ENCODE data around the gene NR3C2.

DNA sequence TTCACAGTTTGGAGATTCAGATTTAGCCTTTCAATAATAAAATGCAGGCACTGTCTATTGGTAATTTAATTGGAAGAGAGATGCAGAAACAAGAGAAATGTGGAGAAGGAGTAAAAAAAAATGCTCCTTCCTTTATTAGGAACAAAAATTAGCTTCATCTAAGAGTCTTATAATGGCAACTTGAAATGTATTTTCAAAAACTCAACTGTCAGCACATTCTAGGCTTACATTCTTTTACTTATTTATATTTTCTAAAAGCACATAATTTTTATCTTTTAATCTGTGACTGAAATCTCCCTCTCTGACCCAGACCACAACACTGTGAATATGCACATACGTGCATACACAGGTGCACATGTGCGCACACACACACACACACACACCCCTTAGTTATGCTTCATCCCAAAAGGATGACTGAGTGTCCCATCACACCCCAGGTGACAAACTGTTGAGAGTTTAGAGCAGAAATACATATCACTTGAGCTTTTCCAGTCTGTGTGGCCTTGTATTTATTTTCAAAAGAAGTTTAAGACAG, 29.7 kb downstream of the NR3C2 start:
- TF ChIP-seq, protein P1, sequence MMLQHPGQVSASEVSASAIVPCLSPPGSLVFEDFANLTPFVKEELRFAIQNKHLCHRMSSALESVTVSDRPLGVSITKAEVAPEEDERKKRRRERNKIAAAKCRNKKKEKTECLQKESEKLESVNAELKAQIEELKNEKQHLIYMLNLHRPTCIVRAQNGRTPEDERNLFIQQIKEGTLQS (IDR thresholded peaks at IDR 0.05; ENCODE audit: borderline replicate concordance, extremely low read depth, low read depth, low read length): no peak
- TF ChIP-seq NR2F1 (conservative IDR thresholded peaks at IDR 0.05) (no peak), NFIC (IDR thresholded peaks at IDR 0.05; ENCODE audit: low read depth, low read length) (no peak), ZNF274 (IDR thresholded peaks at IDR 0.05; ENCODE audit: insufficient read depth, insufficient read length) (no peak), JUNB (IDR thresholded peaks at IDR 0.05) (no peak), POLR2A (IDR thresholded peaks at IDR 0.05; ENCODE audit: low read depth, low read length) (no peak), RAD21 (IDR thresholded peaks at IDR 0.05; ENCODE audit: insufficient read depth, low read depth, low read length) (no peak), SP1 (IDR thresholded peaks at IDR 0.05; ENCODE audit: low read depth, low read length) (no peak), KDM1A (IDR thresholded peaks at IDR 0.05; ENCODE audit: borderline replicate concordance) (no peak), ZNF384 (IDR thresholded peaks at IDR 0.05; ENCODE audit: borderline replicate concordance, low read depth, low read length) (no peak), EED (IDR thresholded peaks at IDR 0.05; ENCODE audit: low read depth) (no peak)
- TF ChIP-seq, protein P2, sequence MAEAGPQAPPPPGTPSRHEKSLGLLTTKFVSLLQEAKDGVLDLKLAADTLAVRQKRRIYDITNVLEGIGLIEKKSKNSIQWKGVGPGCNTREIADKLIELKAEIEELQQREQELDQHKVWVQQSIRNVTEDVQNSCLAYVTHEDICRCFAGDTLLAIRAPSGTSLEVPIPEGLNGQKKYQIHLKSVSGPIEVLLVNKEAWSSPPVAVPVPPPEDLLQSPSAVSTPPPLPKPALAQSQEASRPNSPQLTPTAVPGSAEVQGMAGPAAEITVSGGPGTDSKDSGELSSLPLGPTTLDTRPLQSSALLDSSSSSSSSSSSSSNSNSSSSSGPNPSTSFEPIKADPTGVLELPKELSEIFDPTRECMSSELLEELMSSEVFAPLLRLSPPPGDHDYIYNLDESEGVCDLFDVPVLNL (IDR thresholded peaks at IDR 0.05; ENCODE audit: low read depth, low read length): no peak
- TF ChIP-seq, protein P3, sequence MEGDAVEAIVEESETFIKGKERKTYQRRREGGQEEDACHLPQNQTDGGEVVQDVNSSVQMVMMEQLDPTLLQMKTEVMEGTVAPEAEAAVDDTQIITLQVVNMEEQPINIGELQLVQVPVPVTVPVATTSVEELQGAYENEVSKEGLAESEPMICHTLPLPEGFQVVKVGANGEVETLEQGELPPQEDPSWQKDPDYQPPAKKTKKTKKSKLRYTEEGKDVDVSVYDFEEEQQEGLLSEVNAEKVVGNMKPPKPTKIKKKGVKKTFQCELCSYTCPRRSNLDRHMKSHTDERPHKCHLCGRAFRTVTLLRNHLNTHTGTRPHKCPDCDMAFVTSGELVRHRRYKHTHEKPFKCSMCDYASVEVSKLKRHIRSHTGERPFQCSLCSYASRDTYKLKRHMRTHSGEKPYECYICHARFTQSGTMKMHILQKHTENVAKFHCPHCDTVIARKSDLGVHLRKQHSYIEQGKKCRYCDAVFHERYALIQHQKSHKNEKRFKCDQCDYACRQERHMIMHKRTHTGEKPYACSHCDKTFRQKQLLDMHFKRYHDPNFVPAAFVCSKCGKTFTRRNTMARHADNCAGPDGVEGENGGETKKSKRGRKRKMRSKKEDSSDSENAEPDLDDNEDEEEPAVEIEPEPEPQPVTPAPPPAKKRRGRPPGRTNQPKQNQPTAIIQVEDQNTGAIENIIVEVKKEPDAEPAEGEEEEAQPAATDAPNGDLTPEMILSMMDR (IDR thresholded peaks at IDR 0.05 in 2 of 3, conservative IDR thresholded peaks at IDR 0.05 in 1 of 3; ENCODE audit: control insufficient read depth in 2 of 3, extremely low read depth in 1 of 3, insufficient read depth in 1 of 3, low read depth in 3 of 3, low read length in 3 of 3): no peak
- TF ChIP-seq, protein P4, sequence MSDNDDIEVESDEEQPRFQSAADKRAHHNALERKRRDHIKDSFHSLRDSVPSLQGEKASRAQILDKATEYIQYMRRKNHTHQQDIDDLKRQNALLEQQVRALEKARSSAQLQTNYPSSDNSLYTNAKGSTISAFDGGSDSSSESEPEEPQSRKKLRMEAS (IDR thresholded peaks at IDR 0.05; ENCODE audit: low read depth, low read length): no peak
